GM12892 (cell line): ENCODE data around the gene KRT33B. TPM values are rescaled to one million over a fixed set of nuclear protein-coding genes. Genes with fewer than 3 reads are reported as not detected.
A peak's percentile ranks its signal among the peaks of the same experiment; 100 is the strongest.

Experiments
- DNase-seq: peaks from one replicate; pipeline ENCODE4 v3.0.0; 2011; ENCODE audit not compliant: insufficient read length
- FAIRE-seq: peaks from 2 replicates; lab custom pipeline; 2011; peaks lifted over from hg19 to GRCh38; lab: Jason Lieb, UNC
- POLR2A ChIP-seq: IDR thresholded peaks from 2 replicates; pipeline ENCODE4 v1.6.1; 2011; ENCODE audit warnings: low read depth, low read length, control low read depth
- POLR2AphosphoS5 ChIP-seq: IDR thresholded peaks from 2 replicates; pipeline ENCODE4 v1.6.1; 2011; ENCODE audit warnings: low read depth, low read length, control low read depth
- TAF1 ChIP-seq: IDR thresholded peaks from 2 replicates; pipeline ENCODE4 v1.6.1; 2011; ENCODE audit warnings: low read depth, mild to moderate bottlenecking, control low read depth, low read length, borderline replicate concordance
- polyA plus RNA-seq: library from polyadenylated mRNA; unstranded; fragments of >200 nt; gene quantifications from one replicate; pipeline ENCODE4 v1.2.1, GENCODE V29; 2012; ENCODE audit warnings: missing spikeins, inconsistent platforms; ENCODE audit not compliant: missing spikeins

KRT33B gene
- polyA plus RNA-seq, result not detected

- TF ChIP-seq TAF1 (no peak), POLR2AphosphoS5 (no peak), POLR2A (no peak)
Measured at GRCh38 chr17:41369713-41370112, at the start of gene KRT33B. Gene KRT33B (minus strand): TSS chr17:41369813. CDS start chr17:41369750, 63 bp downstream.

GRCh38 chr17:41418116-41418860 is 48.7 kb upstream of the KRT33B start:
- FAIRE-seq (no peak), DNase-seq (no peak)
- TF ChIP-seq POLR2AphosphoS5 (no peak), TAF1 (no peak)

More at GRCh38 chr17:41369713-41370112, at the start of gene KRT33B:
- no peak for FAIRE-seq
- no peak for DNase-seq

GRCh38 chr17:41417576-41418015 is 48.0 kb upstream of the KRT33B start:
- peak; percentile 24 for DNase-seq
- FAIRE-seq, result no peak
- TF ChIP-seq POLR2A, result no peak
- no peak for TF ChIP-seq POLR2AphosphoS5
- TF ChIP-seq TAF1, result no peak

GRCh38 chr17:41417127-41417526 is 47.5 kb upstream of the KRT33B start:
- TF ChIP-seq POLR2AphosphoS5 (no peak), POLR2A (no peak), TAF1 (no peak)
- DNase-seq, result no peak
- FAIRE-seq, result no peak

GRCh38 chr17:41416479-41416878 is 46.9 kb upstream of the KRT33B start:
- no peak for TF ChIP-seq POLR2AphosphoS5
- no peak for TF ChIP-seq TAF1
- no peak for TF ChIP-seq POLR2A
- no peak for DNase-seq
- no peak for FAIRE-seq

- TF ChIP-seq POLR2A (no peak), POLR2AphosphoS5 (no peak), TAF1 (no peak)
- FAIRE-seq (no peak), DNase-seq (no peak)
Measured at GRCh38 chr17:41415833-41416335, 46.3 kb upstream of the KRT33B start.

- FAIRE-seq, result no peak
- TF ChIP-seq POLR2AphosphoS5, result no peak
- no peak for TF ChIP-seq POLR2A
- no peak for TF ChIP-seq TAF1
- no peak for DNase-seq
Measured at GRCh38 chr17:41415411-41415810, 45.8 kb upstream of the KRT33B start.

- DNase-seq (no peak), FAIRE-seq (no peak)
- no peak for TF ChIP-seq POLR2AphosphoS5
- no peak for TF ChIP-seq POLR2A
- TF ChIP-seq TAF1, result no peak
Measured at GRCh38 chr17:41413982-41414381, 44.4 kb upstream of the KRT33B start.

- FAIRE-seq (no peak), DNase-seq (no peak)
Measured at GRCh38 chr17:41413353-41413957, 43.8 kb upstream of the KRT33B start.

GRCh38 chr17:41411072-41411840 is 41.6 kb upstream of the KRT33B start:
- DNase-seq (no peak), FAIRE-seq (no peak)
- TF ChIP-seq TAF1, result no peak
- no peak for TF ChIP-seq POLR2AphosphoS5
- no peak for TF ChIP-seq POLR2A

More at GRCh38 chr17:41413353-41413957, 43.8 kb upstream of the KRT33B start:
- TF ChIP-seq POLR2AphosphoS5 (no peak), POLR2A (no peak), TAF1 (no peak)

GRCh38 chr17:41407226-41407625 is 37.6 kb upstream of the KRT33B start:
- FAIRE-seq (no peak), DNase-seq (no peak)
- TF ChIP-seq POLR2AphosphoS5 (no peak), POLR2A (no peak), TAF1 (no peak)
